ENCODE data around the gene APOL3.

GRCh38 chr22:36208162-36208765 lies 47.7 kb upstream of the APOL3 start:
- no peak for TF ChIP-seq POLR2A (IDR thresholded peaks at IDR 0.05; ENCODE audit: low read length)
- TF ChIP-seq GATA1 (IDR thresholded peaks at IDR 0.05; ENCODE audit: low read depth, low read length), result no peak
